Endothelial cell of hepatic sinusoid (primary cell): Measurements from ENCODE around the gene PGF.

Source experiments
- in situ Hi-C: cut with HindIII; loops from 2 replicates; pipeline ENCODE4 v1.10.0; 2017; ENCODE audit warnings: low sequenced_read_pairs

PGF gene

DNA sequence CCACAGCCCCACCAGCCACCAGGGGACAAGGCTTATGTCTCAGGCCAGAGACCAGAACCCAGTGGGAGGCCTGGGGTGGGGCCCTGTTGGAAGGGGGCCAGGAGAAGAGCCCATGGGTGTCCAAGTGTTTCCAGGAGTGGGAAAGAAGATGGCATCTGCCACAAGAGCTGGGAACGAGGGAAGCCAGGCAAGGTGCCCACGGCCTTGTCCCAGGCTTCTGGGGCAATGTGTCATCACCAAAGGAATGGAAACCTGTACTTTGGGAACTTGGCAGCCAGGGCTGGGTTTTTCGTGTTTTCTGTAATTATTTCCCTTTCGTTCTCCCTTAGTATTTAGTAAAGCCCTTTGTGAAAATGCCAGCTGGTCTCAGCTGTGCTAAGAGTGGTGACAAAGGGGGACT lies 5.3 kb upstream of the PGF start:
- in situ Hi-C loops, result loop anchor here (5.0 to 10.0 kb wide), 4 partner anchors 56 to 344 kb away; partner anchors contain the start of gene ZC2HC1C

DNA sequence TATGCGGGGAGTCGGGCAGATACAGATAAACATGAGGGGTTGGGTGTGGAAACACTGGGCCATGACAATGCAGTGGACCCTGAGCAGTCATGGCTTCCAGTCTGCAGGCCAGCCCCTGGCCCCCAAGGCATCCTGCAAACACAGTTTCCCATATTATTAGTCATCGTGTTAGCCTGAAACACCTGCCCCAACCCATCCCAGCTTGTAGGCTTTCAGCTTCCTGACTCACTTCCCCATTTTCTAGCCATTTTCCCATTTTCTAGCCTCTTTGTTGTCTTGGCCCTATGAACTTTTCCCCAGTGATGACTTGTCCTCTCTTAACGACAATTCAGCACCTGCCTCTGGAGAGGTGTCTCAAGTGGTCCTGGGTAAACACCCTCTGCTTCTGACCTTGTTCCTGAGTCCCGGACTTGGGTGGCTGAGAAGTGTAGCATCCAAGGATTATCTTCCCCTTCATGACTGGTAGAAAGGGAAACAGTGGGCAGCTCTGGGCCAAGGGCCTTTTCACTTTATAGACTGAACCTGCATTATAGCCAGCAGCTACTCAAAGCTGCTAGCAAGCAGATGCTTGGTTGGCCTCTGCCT lies 4.3 kb upstream of the PGF start:
- in situ Hi-C loops, result loop anchor here (5.0 to 10.0 kb wide), 4 partner anchors 55 to 345 kb away; partner anchors contain the start of gene ZC2HC1C

DNA sequence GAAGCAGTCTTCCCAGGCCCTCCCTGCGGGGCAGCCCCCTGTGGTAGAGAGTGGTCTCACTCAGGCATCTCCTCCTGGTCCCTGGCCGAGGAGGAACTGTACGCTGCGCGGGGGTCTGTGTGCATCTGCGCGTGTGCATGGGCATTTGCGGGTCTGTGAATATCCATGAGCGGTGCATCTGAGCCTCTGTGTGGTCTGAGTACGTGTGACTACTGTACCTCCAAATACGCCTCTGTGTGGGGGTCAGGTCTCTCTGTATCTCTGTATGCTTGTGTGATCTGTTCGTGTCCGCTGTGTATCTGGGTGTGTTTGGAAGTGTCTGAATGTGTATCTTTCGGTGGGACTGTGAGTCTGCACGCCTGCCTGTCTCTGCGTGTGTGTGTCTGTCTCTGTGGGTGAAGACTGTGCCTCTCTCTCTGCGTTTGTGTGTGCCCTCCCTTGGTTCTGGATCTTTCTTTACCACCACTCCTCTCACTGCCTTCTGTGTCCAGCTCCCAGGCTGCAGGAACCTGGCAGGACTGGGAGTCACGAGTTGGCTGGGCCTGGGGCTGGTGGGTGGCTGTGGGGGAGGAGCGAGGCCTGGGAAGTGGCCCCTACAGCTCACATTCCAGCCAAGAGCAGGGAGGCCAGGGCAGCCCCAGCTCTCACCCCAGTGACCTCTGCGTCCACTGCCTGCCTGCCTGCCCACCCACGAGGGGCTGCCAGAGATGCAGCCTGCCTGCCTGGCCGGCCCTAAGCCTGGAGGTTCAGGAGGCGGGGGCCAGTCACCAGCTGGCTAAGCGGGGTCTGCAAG lies 1.1 kb upstream of the PGF start:
- in situ Hi-C loops, result no loop called here

DNA sequence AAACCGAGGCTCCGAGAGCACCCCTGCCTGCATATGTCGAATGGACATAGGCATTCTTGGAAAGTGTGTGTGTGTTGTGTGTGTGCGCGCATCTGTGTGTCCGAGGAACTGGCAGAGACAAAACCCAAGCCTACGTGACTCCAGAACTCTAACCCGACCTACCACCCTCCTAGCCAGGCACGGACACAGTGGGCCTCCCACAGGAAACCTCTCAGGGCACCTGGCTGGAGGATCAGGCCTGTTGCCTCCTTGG lies 556 bp upstream of the PGF start:
- in situ Hi-C loops, result no loop called here

DNA sequence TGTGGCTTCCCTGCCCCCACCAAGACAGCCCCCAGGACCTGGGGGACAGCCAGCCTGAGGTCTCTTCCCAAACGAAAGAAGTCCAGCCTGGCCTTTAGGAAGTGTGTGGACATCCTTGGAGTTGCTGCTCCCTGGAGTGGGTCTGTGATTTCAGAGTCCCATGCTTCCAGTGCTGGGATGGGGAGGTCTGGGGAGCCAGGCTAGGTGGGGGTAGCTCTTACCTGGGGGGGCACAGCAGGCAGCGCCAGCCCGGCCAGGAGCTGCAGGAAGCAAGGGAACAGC lies 509 bp downstream of the PGF start:
- in situ Hi-C loops, result no loop called here

DNA sequence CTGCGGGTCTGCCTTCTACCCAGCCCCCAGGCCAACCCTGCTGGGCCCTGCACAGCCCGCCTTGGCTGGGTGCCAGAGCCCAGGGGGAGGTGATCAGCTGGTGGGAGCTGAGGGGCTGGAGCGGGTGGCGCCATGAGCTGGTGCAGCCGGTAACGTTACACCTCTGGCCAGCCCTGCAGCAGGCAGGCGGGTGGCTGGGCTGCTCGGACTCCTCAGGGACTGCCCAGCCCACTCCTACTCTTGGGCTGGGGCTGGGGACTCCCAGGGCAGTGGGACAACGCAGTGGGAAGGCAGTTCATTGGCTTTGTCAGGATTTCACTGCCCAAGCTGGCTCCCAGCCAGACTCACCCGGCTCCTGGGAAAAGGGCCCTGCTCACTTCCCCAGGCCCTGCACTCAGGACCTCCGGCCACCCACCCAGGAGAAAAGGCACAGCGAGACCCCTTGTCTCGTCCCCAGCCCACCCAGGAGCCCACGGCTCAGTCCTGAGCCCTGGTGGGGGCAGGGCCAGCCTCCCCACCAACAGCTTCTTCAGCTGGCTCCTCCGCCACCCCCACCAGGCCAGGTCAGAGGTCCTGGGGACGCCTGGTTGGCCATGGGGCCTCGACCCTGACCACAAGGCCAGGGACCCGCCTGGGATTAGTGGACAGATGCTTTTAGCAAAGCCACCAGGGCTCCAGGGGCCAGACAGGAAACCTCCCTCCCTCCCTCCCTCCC lies 1.0 kb downstream of the PGF start:
- in situ Hi-C loops, result no loop called here

DNA sequence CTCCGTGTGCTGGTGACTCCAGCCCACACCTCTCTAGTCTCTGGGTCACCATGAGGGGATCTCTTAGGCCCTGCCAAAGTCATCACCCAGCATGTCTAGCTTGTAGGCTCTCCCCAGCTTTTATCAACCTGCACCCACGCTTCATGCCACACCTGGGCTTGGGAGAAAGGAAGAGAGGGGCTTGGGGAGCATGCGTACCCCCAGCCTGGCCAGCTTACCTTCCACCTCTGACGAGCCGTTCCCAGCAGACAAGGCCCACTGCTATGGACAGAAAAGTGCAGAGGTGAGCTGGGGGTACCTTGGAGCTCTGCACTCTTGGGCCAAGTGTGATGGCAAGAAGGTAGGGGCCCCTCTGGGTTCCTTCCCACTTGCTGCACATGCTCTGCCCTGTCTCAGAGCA lies 1.7 kb downstream of the PGF start:
- in situ Hi-C loops, result no loop called here

DNA sequence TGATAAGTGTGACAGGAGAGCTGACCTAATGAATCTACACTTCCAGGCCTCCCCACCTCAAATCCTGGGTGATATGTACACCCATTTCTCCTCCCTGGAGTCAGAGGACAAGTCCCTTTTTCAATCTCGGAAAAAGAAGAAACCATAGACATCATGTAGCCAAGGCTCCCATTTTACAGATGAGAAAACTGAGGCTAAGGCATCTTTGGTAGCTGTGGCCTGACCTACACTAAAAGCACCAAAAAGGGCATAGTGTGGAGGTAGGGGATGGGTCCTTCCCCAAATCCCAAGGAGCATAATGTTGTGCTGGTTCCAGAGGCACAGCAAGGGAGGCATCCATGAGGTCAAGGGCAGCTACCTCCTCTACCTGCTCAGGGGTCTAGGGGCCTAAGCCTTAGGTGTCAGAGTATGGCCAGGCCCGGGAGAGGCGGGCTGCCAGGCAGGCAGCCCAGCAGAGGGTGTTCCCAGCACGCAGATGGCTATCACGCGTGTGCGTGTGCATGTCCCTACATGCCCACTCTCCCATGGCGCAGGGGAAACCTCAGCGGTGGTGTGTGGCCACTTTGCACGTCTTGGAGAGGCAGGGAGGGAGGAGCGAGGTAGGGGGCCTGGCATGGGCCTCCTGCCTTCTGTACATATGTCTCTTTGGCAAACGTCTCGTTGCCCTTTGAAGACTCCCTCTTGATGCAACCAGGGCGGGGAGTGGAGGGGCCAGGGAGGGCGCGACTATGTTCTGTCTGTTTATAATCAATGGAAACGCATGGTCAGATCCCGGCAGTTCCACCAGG lies 2.5 kb downstream of the PGF start:
- in situ Hi-C loops, result no loop called here

DNA sequence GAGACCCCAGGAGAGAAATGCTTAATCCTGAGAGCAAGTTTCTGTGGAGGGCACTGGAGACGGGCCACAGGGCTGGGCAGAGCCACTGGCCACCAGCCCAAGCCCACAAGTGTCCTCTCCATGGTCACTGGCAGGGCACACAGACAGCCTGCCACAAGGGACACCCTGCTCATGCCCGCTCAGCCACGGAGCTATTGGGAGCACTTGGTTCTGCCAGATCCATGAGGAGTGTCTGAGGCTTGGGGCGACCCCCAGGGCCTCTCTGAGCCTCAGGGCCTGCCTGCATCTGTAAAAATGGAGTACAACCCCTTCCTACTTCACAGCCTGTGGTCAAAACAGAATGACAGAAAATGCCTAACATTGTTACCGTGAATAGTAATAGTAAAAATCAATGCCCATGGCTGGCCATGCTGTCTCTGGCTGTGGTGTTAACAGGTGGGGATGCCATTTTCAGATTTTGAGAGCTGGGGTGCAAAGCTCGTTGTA lies 3.2 kb downstream of the PGF start:
- in situ Hi-C loops, result no loop called here

DNA sequence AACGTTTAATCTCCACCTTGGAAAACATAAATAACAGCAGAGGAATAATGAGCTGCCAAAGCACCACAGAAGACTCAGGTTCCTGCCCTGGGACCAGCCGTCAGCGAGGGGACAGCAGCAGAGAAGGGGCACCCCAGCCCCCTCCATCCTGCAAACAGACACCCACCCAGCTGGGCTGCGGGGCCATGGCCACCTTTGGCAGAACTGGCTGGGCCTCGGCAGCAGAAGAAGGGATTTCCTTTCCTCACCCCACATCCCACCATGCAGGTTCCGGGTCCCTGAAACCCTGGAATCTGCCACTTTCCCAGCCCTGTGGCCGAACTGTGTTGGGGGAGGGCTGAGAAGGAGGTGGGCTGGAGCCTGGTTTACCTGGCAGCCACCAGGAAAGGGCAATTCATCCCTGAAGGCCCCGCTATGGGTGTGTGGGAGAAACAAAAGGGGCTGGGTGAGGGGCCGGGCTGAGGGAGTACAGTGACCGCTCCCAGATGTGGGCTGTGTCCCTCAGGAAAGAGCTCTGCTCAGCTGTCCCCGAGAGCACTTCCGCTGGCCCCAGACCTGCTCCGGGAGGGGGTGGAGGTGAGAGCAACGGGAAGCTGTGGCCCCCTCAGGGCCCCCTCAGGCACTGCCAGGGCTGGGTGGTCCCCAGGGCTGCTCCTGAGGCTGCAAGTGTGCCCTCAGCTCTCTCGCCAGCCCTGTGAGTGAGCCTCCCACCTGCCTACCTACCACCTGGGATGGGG lies 3.8 kb downstream of the PGF start:
- in situ Hi-C loops, result no loop called here

DNA sequence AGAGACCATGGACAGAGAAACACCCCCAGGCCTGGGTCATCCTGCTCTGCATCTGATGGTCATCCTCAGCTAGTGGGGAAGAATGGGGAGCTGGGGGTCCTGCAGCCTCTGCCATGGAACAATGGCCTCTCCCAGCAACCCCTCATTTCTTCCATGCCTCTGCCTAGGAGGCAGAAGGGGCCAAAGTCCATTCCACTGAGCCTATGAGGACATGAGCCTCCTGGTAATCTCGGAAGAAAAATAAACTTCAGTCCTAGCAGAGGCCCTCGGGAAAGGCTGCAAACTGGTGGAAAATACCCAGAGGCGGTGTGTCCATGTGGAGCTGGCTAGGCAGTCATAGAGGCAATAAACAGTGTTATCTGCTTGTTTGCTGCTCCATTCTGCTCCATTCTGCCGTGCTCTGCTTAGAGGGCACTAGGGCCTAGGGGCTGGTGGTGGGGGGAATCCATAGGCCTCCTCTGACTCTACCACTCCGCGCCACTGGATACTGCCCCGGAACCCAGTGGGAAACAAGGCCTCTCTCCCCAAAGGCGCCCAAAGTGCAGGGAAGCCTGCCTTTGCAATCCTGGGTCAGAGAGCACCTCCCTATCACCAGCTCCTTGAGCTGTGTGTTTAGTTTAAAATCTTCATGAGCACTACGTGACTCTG lies 4.5 kb downstream of the PGF start:
- in situ Hi-C loops, result no loop called here

DNA sequence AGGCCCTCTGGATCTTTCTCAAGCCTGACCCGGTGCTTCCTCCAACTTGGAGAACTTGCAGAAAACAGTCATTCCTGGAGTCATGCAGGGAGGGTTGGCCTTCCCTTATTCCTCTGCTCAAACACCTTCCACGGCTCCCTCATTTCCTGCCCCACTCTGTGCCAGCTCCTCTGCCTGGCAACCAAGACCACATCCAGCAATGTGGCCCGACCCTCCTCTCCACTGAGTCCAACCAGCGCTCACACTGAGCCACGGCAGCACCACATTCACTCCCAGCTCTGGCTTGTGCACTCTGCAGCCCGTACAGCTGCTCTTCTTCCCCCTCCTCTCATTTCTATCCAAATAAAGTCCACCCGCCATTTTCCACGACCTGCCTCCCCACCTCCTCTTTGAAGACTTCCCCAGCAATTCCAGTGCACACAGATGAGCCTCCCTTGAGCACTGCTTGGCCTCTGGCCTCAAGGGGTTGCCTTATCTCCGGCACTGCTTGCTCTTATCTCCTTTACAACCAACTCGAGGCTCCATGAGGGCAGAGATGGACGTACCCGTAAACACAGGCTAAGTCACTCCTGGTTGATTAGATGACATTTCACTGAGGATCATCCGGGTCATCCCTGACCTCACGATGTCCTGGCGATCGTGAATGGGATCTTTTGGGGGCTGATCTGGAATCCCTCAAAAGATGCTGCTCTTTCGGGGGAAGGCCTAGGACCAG lies 5.4 kb downstream of the PGF start:
- in situ Hi-C loops, result no loop called here

DNA sequence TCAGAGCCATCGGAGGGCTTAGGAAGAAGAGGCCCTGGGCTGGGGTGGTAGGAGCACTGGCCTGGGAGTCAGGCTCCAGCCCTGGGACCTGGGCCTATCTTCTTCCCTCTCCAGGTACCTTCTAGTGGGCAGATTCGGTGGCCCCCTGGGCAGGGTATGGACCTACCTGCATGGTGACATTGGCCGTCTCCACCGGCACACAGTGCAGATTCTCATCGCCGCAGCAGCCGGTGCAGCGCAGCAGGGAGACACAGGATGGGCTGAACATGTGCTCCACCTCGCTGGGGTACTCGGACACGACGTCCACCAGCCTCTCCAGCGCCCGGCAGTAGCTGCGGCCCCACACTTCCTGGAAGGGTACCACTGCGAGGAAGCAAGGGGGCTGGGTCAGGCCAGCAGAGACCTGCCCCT lies 6.2 kb downstream of the PGF start:
- in situ Hi-C loops, result no loop called here

DNA sequence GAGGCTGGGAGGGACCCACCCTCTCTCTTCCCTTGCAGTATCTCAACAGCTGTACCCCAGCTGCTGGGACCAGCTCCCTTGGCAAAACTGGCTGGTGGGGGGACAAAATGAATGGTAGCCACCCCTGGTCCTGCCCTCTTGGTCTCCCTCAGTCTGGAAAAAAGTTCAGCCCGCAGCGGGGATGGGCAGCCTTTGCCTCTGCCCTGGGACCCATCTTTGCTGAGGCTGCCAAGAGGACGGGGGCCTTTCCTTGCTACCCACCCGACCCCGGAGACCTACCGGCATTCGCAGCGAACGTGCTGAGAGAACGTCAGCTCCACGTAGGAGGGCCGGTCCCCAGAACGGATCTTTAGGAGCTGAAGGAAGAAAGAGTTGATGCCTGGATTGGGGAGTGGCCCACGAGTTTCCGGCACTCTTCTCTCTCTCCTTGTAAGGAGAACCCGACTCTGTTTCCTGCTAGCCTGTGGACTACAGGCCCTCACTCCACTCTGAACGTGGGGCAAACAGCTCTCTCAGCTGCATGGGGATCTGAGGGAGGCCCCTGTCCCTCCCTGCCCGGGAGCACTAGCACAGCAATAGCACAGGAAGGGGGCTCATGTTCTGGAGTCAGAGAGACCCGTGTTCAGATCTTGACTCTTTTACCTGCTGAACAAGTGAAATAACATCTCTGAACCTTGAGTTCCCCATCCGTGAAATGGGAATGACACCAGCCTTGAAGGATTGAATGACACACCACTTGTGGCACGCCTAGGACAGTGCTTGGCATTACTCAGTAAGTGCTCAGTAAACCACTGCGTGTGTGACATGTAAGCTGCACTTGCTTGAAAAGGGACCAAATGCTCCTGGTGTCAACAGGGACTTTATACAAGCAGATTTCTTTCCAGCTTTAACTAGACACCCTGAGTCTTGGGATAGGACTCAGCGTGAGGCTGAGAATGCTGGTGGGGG lies 6.9 kb downstream of the PGF start:
- in situ Hi-C loops, result no loop called here

DNA sequence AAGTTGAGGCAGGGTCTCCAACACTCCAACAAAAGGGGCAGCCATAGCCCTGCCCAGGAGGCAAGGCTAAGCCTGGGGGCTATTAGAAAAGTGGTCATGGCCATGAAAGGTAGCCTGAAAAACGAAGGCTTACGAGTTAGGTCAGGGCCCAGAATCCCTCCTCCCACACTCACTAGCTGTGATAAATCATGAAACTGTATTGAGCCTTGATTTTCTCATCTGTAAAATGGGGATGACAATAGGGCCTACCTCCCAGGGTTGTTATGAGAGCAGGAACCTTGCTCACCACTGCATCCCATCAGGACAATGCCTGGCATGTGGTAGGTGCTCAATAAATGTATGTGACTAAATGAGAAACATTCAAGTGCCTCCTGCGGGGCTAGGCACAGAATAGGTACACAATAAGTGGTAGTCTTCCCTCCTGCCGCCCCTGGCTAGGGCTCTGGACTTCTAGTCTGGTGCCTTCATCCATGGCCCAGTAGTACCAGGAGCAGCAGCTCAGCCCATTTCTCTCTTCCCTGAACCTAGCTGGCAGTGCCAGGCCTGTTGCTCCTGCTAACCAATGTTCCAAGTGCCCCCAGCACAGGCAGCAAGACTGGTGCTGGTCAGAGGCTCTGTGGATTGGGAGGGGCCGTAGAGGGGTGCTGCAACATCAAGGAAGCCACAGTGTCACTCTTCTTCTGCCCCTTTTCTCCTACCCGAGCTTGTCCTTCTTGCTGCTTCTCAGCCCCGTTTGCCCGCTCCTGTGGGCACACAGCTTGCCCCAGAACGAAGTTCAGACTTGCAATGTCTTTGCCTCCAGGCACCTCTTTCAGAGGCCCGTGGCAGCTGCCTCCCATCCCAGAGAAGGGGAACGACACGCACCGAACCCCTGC lies 7.8 kb downstream of the PGF start:
- in situ Hi-C loops, result no loop called here

DNA sequence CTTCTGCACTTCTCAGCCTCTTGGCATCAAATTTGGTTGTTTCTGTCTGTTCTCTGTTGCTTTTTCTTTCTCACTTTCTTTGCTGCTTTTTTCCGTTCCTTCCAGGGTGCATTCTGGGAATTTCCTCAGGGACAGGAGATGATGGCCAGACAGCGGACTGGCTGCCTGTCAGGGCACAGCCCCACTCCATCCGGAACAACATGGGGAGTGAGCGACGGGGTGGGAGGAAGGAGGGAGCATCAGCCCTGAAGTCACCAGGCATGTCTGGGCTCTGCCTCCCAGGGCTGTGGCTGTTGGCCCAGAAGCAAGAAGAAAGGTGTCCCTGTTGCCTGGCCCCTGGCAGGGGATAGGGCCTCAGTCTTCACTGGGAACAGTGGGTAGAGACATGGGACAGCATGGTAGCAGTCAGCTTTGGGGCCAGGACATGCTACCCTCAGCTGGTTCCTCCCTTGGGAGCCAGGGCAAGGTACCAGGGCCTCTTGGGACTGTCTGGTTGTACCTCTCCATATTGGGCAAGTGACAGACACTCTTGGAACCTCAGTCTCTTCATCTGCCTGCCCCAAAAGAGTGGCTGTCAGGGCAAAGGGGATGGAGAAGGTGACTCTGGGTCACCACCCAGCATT lies 8.6 kb downstream of the PGF start:
- in situ Hi-C loops, result no loop called here
